Hypothalamus (tissue), 51 donors: ENCODE measurements around the gene EXOC3.
A peak's percentile ranks its signal among the peaks of the same experiment; 100 is the strongest.
"Not testable (repeated sequence)": the region's sequence is repeated elsewhere in the genome, so short reads cannot be mapped to it uniquely, and the experiment has no call there.

Experiments
- DNase-seq, 51 donors: peaks; one replicate each; lab custom pipeline; 2025; lab: John Stamatoyannopoulos, UW

Gene EXOC3

GRCh38 chr5:442335-443238 lies at the start of gene EXOC3:
TSS of gene EXOC3 (plus strand) at chr5:443176. CDS start at chr5:446206, 3,030 bp downstream.
- peak in 50 of 51 donors; percentile 5 to 88 (median 58) for DNase-seq

- no peak for DNase-seq
These were observed 49.1 kb upstream of the EXOC3 start for GRCh38 chr5:393846-394275.

DNA sequence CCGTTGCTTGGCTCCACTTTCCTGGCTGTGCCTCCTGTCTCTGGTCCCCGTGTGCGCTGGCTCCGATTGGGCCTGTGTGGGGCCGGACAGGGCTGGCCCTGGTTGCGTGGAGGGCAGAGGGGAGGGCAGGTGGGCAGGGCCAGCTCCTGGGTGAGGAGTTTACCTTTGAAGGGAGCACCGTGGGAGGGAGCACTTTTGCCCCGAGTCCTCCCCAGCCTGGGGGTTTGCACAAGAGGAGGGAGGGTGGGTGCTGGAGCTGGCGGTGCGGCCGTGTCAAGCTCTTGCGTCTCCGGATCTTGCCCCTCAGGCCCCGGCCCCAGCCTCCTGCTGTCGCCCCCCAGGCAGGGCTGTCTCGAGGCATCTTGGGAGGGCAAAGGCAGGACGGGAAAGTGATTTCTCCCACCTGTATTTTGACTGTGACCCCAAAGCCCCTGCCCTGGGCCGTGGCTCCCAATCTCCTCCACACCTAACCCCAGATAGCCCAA lies 48.3 kb upstream of the EXOC3 start:
- no peak for DNase-seq

DNA sequence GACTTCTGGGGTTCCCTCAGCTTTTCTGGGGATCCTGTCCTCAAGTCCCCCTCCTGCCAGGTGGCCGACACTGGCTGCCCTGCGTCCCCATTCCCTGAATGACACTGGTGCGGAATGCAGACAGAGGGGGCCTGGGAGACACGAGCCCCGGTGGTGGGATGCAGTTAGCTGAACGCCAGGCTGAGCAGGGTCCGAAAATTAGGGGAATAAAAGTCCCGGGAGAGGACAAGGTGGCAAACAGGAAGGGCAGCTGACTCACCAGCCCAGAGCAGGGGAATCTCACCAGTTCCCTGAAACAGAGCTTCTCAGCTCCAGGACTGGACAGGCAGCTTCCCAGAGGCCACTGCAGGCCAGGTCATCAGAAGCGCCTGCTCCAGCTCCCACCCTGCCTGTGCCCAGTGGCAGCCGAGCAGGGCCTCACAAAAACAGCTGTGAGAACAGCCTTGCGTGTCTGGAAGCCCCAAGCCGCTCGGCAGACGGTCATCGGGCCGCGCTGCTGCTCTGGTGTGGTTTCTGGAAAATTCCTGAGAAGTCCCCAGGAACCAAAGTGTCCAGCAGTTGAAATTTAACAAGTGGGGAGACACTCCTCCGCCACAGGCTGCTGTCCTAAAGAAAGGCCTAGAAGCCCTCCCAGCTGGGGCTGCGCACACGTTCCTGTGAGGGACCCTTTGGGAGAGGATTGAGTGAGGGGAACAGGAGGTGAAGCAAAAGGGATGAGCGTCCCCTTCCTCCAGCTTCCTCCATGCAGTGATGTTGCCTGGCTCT lies 47.6 kb upstream of the EXOC3 start:
- DNase-seq, result no peak

DNA sequence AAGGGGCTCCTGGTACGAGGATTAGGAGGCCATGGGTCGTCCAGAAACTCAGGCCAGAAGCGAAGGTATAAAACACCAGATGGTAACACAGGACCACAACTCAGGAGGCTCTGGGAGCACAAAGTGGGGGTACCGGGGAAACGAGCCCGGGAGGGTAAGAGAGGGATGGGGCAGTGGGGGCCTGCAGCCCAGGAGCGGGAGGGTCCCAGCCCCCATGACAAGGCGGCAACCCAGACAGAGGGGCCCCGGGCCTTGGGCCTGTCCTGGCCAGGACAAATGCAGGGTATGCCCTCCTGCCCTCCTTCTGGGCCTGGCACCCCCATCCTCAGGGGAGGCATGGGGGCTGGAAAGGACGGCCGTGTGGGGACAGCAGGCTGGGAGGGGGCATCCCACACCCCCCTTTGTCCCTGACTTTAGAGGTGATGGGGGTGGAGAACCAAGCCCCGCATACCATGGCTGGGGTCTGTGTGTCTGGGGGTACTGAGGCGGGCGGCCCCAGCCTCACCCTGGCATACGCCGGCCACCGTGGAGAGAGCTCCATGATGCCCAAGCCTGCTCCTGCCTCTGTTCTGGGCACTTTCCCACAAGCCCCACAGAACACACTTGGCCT lies 47.0 kb upstream of the EXOC3 start:
- DNase-seq, result no peak

- no peak for DNase-seq
These were observed 46.4 kb upstream of the EXOC3 start for GRCh38 chr5:396531-396961.

GRCh38 chr5:398141-398474 lies 44.9 kb upstream of the EXOC3 start:
- DNase-seq, result not testable (repeated sequence)

GRCh38 chr5:398475-399295 lies 44.3 kb upstream of the EXOC3 start:
- DNase-seq, result no peak

GRCh38 chr5:399296-400281 lies 43.4 kb upstream of the EXOC3 start:
- DNase-seq, result peak in 30 of 51 donors; percentile 7 to 66 (median 30)

DNA sequence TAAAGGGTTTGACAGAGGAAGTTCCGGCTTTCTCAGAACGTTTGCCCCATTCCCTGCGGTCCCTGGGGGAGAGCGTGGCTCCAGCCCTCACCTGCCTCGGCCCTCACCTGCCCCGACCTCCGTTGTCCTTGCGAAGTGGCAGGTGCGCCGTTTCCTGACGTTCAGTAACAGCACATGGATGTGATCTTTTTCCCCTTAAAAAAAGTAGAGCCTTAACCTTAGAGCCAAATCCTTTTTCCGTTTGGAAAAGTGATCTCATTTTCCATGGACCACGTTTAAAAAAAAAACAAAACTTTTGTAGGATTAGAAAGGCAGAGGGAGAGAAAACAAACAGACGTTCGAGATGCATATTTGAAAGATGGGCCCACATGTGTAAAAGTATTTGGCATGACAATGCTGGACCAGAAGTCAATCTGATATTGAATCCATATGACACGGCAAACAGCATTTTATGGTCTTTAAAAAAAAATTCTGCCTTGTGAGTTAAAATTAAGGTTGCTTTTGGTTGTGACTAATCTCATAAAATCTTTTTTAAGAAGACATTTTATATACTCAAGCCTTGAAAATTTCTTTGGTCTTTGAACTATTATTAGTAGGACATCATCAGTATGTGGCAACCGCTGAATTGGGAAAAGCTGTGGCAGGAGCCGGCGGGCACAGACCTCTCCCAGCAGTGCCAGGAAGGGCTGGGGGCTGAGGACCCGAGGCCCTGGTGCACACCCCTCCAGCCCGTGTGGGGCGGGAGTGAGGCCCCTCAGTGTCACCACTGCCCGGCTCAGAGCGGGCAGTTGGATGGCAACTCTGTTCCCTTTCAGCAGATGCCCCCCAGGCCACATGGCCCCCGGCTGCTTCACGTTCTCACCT lies 42.5 kb upstream of the EXOC3 start:
- DNase-seq, result no peak

GRCh38 chr5:401146-402034 lies 41.6 kb upstream of the EXOC3 start:
- no peak for DNase-seq

DNA sequence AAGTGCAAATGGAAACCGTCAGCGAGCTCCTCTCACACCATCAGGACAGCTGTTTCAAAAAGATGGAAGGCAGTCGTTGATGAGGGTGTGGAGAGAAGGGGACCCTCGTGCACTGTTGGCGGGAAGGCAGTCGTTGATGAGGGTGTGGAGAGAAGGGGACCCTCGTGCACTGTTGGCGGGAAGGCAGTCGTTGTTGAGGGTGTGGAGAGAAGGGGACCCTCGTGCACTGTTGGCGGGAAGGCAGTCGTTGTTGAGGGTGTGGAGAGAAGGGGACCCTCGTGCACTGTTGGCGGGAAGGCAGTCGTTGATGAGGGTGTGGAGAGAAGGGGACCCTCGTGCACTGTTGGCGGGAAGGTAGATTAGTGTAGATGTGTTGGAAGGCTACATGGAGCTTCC lies 40.8 kb upstream of the EXOC3 start:
- DNase-seq, result not testable (repeated sequence)

DNA sequence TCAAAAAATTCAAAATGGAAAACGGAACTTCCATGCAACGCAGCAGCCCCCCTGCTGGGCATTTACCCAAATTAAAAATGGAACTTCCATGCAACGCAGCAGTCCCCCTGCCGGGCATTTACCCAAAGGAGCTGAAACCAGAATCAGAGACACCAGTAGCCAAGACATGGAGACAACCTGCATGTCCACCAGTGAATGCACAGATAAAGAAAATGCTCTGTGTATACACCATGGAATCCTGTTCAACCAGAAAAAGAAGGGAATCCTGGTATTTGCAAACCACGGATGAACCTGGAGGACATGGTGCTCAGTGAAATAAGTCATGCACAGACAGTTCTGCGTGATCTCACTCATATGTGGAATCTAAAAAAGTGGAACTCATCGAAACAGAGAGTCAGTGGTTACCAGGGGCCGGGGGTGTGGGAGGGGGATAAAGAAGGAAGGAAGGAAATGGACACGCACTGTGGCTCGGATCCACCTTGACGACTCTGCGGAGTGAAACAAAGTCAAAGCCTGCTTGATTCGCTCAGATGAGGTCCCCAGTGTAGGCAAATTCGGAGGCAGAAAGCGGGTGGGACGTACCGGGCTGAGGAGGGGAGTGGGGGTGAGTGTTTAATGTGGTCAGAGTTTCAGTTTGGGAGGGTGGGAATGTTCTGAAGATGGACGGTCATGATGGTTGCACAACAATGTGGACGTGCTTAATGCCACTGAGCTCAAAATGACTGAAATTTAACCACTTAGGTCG lies 40.2 kb upstream of the EXOC3 start:
- no peak for DNase-seq

GRCh38 chr5:403995-404394 lies 39.0 kb upstream of the EXOC3 start:
- no peak for DNase-seq

DNA sequence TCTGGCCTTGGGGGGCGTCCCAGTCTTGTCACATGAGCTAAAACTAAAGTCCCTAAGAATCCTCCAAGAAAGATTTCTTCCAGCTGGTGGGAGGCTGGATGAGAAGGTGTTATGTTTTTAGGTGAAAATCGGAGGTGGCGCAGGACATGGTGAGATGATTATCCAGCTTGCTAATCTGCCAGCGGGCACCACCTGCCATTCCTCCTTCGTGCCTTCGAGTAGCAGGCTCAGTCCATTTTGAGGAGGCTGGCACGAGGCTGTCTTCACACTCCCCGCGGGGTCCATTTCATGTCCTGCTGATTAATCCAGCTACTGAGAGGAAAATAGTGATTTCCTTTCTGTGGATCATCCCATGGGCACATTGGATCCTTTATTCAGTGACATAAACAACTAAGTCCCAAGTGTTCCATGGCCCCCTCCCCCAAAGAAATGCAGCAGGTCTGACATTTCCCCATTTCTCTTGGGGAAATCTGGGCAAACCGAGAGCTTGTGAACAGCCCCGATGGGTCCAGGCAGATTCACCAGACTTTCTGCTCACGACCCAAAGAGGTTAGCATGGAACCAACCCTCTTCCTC lies 38.2 kb upstream of the EXOC3 start:
- DNase-seq, result peak in 1 of 51 donors; percentile 32

- no peak for DNase-seq
These were observed 37.6 kb upstream of the EXOC3 start for GRCh38 chr5:405421-405820.
